NCI-H2227 (cell line): ENCODE data around the gene PASK.

Source experiments
- DNase-seq: peaks from one replicate; lab custom pipeline; 2025; ENCODE audit not compliant: unreplicated experiment; lab: John Stamatoyannopoulos, UW

PASK gene

GRCh38 chr2:241082341-241083090 is 66.8 kb downstream of the PASK start:
- no peak for DNase-seq

- DNase-seq = no peak
Measured at GRCh38 chr2:241081643-241082340, 67.5 kb downstream of the PASK start.

- no peak for DNase-seq
Measured at GRCh38 chr2:241081190-241081642, 68.1 kb downstream of the PASK start.

- DNase-seq = no peak
Measured at GRCh38 chr2:241080405-241081189, 68.7 kb downstream of the PASK start.

- no peak for DNase-seq
Measured at GRCh38 chr2:241074901-241075540, 74.3 kb downstream of the PASK start.

GRCh38 chr2:241074065-241074818 is 75.0 kb downstream of the PASK start:
- DNase-seq = no peak

- no peak for DNase-seq
Measured at GRCh38 chr2:241073166-241074064, 75.9 kb downstream of the PASK start.

- DNase-seq = no peak
Measured at GRCh38 chr2:241072553-241073165, 76.6 kb downstream of the PASK start.

GRCh38 chr2:241072151-241072550 is 77.1 kb downstream of the PASK start:
- DNase-seq = no peak

GRCh38 chr2:241071677-241072111 is 77.6 kb downstream of the PASK start:
- DNase-seq = no peak

- no peak for DNase-seq
Measured at GRCh38 chr2:241070811-241071676, 78.2 kb downstream of the PASK start.

GRCh38 chr2:241070361-241070760 is 78.9 kb downstream of the PASK start:
- no peak for DNase-seq

GRCh38 chr2:241069821-241070281 is 79.4 kb downstream of the PASK start:
- no peak for DNase-seq

- no peak for DNase-seq
Measured at GRCh38 chr2:241068942-241069810, 80.1 kb downstream of the PASK start.

GRCh38 chr2:241068136-241068941 is 80.9 kb downstream of the PASK start:
- DNase-seq = no peak

- DNase-seq = no peak
Measured at GRCh38 chr2:241067501-241068135, 81.7 kb downstream of the PASK start.
